GM12874 (cell line): Measurements from ENCODE around the gene BEND7.

Source experiments
- TF ChIP-seq, protein P1 (sequence below): IDR thresholded peaks from 2 replicates; pipeline ENCODE4 v1.5.1; 2011; ENCODE audit warnings: low read depth, mild to moderate bottlenecking, control low read depth, low read length, moderate library complexity; ENCODE audit not compliant: insufficient read depth

BEND7 gene

DNA sequence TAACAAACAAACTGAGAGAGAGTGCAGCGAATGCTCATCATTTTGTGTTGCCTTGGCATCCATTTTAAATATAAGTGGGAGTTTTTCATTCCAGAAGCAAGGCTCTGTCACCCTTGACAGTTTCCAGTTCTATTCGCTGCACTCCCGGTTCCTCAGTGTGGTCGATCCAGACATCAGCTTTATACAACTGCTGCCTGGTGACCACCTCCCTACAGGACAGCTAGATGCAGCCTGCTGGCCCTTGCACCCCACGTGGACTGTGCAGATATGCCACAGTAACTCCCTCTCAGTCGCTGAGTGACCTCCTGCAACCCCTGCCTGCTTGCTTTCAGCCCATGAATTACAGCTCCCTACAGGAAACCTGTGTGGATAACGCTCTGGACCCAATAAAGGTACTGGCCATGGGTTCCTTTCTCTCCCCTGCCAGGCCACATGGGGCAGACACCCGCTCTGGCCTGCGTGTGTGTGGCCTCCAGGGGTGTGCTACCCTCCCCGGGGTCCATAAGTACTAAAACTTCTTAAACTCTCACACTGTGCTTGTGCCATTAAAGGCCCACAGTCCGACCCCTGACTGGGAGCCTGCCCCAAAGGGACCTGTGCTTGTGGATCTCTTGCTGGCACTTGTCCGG, 23.6 kb downstream of the BEND7 start:
- TF ChIP-seq, protein P1, sequence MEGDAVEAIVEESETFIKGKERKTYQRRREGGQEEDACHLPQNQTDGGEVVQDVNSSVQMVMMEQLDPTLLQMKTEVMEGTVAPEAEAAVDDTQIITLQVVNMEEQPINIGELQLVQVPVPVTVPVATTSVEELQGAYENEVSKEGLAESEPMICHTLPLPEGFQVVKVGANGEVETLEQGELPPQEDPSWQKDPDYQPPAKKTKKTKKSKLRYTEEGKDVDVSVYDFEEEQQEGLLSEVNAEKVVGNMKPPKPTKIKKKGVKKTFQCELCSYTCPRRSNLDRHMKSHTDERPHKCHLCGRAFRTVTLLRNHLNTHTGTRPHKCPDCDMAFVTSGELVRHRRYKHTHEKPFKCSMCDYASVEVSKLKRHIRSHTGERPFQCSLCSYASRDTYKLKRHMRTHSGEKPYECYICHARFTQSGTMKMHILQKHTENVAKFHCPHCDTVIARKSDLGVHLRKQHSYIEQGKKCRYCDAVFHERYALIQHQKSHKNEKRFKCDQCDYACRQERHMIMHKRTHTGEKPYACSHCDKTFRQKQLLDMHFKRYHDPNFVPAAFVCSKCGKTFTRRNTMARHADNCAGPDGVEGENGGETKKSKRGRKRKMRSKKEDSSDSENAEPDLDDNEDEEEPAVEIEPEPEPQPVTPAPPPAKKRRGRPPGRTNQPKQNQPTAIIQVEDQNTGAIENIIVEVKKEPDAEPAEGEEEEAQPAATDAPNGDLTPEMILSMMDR = no peak

GRCh38 chr10:13503745-13504463, 24.9 kb downstream of the BEND7 start:
- TF ChIP-seq, protein P1 = no peak

DNA sequence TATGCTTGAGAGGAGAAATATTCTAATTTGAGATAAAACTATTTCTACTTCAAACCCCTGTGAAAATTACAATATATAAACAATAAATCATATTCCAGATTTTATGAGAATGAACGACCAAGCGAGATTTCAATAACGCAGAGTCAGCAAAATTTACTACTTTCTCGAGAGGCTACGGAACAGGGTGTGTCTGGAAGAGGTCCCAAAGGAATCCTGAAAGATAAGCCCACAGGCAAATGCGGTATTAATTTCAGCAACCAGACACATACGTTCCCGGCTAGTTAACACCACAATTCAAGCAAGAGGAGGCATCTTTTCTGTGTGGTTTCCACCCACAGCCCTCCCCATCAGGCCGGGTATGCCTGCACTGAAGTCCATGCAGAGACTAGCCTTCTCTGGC, 26.4 kb downstream of the BEND7 start:
- TF ChIP-seq, protein P1 = no peak

DNA sequence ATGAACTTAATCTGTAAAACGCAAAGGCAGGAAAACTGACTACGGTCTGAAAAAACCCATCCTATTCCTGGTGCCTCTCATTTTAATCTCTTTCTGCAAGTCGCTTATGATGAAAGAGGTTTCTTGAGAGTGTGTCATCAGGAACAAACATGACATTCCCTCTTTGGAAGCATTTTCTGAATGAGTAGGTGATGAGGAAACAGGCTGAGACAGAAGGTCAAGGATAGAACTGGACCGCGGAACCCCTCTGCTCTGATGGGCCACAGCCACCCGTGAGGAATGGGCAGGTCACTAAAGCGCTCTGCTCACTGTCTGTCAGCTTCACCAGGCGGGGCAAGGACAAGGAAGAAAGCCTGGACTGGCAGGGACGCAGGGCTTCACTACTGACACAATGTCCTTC, 28.6 kb downstream of the BEND7 start:
- TF ChIP-seq, protein P1 = no peak

- TF ChIP-seq, protein P1 = no peak
Observed at GRCh38 chr10:13499150-13499549, 29.7 kb downstream of the BEND7 start.

DNA sequence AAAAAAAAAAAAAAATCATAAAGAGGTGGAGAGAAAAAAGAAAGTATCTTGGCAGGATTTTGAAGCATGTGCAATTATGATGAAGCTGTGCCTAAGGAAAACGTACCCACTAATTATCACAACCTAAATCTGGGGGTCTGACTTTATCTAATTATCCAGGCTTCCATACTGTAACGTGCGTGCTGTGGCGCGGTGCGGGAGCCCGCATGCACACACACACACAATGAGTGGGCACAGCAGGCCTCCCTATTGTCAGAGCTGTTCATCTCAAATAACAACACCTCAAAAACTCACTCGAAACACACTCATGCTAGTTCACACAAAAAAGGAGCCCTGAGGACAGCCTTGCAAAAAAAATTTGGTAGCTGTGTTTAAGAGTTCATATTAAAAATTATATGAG, 31.9 kb downstream of the BEND7 start:
- TF ChIP-seq, protein P1 = no peak

GRCh38 chr10:13496164-13496563, 32.6 kb downstream of the BEND7 start:
- TF ChIP-seq, protein P1 = no peak
